NCI-H82 (cell line): ENCODE data around the gene DTYMK.

ENCODE experiments used
- DNase-seq: peaks from one replicate; lab custom pipeline; 2025; lab: John Stamatoyannopoulos, UW

DTYMK gene, protein sequence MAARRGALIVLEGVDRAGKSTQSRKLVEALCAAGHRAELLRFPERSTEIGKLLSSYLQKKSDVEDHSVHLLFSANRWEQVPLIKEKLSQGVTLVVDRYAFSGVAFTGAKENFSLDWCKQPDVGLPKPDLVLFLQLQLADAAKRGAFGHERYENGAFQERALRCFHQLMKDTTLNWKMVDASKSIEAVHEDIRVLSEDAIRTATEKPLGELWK

DNA sequence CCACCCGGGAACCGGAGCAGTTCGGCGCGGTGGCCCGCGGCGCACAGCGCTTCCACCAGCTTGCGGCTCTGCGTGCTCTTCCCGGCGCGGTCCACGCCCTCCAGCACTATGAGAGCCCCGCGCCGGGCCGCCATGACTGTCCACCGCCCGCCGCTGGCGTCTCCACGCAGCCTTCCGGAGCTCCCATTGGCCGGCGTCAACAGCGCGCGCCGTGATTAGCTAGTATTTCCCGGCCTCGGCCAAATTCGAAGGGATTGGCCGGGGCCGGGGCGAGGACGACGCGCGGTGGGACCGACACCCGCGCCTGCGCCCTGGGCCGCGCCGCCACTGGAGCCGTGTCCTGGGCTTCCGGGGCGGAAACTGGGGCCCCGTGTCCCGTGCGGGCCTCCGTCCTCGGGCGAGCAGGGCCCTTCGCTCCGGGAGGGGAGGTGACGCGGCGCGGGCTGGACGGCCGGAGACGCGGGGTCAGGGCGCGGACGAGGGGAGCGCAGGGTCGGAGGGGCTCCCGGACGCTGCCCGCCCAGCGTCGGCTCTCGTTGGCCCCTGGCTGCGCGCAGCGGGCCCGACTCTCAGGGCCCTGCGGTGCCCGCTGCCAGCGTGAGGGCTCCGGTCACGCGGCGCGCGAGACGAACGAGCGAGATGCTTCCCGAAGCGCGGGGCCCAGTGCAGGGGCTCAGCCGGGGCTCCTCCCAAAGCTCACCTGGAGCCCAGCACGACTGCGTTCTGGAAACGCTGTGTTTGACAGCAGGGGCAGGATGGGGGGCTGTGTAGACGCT lies at the start of gene DTYMK:
DTYMK (minus strand) TSS at position 166 of the 776 bp plus-strand sequence; CDS start at position 134, 32 bp downstream.
- DNase-seq = peak; percentile 98

DNA sequence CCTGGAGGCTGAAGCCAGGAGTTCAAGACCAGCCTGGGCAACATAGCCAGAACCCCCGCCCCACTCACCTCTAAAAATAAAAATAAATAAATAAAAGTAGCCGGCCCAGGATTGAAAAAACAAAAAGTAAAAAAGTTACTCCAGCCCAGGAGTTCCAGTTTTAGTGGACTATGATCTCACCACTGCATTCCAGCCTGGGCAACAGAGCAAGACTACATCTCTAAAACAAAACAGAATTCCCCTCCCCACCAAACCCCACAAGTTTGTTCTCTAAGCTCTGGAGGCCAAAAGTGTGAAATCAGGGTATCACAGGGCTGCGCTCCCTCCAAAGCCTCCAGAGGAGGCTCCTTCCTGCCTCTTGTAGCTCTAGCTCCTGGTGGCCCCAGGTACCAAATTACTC lies 49.5 kb upstream of the DTYMK start:
- no peak for DNase-seq

DNA sequence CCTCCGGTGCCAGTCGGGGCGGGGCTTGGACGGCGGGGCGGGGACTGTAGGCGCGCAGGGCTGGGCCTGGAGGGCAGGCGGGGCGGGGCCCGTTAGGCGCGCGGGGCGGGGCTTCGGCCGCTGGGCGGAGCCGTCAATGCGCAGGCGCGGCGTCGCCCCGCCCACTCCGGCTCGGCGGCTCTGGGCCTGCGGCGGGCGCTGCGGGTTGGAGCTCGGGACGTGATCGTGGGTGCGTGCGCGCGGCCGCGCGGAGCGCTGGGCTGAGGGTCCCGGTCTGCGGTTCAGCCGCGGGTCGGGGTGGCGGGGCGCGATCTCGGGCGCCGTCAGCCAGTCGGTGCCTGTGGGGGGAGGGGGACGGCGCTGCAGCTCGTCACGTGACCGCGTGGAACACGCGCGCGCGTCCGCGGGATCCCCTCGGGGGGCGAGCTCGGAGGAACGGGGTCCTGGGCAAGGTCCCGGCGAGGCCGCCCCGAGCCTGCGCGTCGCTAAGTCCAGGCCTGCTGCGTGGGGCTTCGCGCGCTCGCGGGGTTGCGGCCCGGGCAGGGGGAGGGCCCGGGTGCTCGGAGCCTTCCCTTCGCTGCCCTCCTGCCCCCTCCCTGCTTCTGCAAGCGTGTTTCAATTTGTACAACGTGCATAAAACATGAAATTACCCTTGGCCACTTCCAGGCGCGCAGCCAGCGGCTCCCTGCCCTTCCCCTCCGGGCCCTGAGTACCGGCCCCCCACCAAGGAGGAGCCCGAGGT lies 48.0 kb upstream of the DTYMK start, which contains the start of gene D2HGDH:
D2HGDH (plus strand) TSS at position 164 of the 742 bp plus-strand sequence. CDS start 595 bp downstream, outside the sequence.
- DNase-seq = peak; percentile 94

DNA sequence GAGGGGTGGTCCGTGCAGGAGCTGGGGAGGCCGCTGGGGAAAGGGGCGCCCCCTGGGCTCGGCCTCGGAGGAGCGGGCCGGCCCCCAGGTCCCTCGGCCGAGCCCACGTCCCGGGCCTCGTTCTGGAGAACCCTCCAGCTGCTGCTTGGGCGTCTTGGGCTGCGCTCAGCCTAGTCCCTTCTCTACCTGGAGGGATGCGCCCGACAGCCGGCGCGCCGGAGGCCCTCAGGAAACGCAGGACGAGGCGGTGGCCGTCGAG lies 47.5 kb upstream of the DTYMK start:
- DNase-seq = no peak

DNA sequence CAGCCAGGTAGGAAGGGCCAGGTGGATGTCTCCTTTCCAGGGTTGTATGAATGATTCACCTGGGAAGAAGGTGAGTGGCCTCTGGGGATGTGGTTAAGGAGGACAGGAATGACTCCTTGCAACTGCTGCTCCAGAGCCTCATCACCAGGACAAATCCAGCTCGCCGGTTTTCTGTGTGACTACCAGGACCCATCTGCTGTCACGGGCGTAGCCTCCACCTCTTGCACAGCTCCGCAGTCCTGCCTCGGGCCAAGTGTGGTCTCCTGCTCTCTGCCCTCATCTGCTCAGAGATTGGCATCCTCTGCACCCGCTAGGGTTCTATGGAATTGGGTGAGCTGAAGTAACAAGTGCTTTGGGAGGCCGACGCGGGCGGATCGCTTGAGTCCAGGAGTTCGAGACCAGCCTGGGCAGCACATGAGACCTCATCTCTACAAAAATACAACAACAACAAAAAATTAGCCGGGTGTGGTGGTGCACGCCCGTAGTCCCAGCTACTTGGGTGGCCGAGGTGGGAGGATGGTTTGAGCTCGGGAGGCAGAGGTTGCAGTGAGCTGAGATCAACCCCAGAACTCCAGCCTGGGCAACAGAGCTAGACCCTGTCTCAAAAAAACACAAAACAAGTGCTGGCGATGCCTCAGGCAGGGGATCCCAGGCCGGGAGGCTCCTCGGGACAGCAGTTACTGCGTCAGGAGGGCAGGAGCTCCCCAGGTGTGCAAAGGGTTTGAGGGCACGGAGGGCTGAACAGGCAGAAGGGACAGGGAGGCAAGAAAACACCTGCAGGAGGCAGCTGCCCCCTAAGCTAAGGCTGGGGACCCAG lies 47.0 kb upstream of the DTYMK start:
- DNase-seq = no peak

DNA sequence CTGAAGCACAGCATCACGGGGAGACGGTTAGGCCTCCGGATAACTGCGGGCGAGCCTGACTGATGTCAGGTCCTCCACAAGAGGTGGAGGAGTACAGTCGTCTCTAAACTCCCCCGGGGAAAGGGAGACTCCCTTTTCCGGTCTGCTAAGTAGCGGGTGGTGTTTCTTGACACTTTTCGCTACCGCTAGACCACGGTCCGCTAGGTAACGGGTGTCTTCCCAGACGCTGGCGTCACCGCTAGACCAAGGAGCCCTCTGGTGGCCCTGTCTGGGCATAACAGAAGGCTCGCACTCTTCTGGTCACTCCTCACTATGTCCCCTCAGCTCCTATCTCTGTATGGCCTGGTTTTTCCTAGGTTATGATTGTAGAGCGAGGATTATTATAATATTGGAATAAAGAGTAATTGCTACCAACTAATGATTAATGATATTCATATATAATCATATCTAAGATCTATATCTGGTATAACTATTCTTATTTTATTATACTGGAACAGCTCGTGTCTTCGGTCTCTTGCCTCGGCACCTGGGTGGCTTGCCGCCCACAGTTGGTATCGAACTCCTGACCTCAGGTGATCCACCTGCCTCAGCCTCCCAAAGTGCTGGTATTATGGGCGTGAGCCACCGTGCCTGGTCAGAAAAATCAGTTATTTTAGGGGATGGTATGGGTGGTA lies 46.0 kb upstream of the DTYMK start:
- peak; percentile 51 for DNase-seq

DNA sequence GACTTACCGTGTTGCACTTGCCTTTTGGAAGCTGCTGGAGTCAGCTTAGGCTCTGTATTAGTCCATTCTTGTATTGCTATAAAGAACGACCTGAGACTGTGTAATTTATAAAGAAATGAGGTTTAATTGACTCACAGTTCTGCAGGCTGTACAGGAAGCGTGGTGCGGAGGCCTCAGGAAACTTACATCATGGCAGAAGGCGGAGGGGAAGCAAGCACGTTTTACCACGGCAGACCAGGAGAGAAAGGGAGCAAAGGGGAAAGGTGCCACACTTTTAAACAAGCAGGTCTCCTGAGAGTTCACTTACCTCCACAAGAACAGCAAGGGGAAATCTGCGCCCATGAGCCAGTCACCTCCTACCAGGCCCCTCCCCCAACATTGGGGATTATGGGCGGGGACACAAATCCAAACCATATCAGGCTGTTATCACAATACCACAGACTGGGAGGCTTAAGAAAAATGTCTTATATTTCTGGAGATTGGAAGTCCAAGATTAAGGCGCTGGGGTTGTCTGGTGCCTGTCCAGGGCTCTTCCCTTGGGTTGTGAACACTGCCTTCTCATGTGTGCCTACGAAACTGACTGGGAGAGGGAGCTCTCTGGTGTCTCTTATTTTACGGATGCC lies 44.2 kb upstream of the DTYMK start:
- peak; percentile 33 for DNase-seq

DNA sequence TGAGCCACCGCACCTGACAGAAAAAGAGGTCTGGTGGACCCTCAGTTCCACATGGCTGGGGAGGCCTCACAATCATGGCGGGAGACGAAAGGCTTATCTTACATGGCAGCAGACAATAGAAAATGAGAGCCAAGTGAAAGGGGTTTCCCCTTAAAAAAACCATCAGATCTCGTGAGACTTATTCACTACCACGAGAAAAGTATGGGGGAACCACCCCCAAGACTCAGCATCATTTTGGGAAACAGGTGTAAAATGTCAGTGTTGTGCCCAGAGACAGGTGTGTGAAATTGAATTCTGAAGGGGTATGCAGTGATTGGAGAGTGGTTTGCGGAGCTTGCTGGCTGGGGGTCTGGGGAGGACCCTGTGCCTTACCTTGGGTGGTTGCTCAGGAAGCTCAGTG lies 43.3 kb upstream of the DTYMK start:
- DNase-seq = no peak

DNA sequence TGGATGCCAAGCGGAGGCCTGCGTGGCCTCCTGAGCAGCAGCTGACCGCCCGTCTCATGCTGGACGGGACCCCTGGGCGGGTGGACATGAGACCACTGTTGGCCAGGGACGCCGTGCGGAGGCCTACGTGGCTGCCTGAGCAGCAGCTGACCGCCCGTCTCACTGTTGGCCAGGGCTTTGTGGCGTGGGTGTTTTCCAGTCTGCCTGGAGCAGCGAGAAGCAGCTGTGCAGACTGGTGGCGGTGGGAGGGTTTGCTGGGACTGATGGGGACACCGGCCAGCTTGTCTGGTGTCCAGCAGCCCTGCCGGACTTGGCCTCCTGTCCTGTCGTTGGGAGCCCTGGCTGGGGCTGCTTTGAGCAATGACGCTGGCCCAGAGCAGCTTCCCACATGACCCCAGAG lies 42.0 kb upstream of the DTYMK start:
- no peak for DNase-seq

DNA sequence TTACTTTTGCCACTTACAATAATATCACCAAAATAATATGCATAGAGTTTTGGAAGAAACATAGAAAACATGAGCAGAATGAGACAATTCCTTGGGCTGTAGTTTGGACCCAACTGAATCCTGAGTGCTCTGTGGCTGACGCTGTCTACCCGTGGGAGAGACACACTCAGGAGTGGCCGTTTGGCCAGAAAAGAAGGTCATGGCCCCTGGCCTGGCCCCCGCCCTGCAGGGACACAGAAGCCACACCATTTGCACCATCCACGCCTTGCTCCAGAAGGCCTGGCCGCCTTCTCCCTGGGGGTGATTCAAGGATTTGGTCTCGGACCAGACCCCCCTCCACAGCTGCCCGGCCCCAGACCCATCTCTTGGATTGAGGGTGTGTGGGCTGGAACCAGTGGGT lies 41.4 kb upstream of the DTYMK start:
- no peak for DNase-seq

DNA sequence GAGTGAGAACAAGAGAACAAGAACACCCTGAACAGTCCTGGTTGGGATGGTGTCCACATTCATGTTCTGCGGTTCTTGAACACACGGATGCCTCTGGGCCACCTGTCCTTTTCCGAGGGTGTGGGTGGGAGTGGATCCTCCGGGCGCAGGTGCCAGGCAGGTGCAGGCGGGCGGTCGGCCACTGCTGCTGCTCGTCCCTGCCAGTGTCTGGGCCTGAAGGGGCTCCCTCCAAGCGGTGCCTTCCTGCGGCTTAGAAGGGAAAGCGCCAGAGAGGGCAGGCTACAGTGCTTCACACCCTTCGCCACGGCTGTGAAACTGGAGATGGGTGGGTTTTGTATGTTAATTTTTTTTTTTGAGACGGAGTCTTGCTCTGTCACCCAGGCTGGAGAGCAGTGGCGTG lies 39.8 kb upstream of the DTYMK start:
- no peak for DNase-seq

DNA sequence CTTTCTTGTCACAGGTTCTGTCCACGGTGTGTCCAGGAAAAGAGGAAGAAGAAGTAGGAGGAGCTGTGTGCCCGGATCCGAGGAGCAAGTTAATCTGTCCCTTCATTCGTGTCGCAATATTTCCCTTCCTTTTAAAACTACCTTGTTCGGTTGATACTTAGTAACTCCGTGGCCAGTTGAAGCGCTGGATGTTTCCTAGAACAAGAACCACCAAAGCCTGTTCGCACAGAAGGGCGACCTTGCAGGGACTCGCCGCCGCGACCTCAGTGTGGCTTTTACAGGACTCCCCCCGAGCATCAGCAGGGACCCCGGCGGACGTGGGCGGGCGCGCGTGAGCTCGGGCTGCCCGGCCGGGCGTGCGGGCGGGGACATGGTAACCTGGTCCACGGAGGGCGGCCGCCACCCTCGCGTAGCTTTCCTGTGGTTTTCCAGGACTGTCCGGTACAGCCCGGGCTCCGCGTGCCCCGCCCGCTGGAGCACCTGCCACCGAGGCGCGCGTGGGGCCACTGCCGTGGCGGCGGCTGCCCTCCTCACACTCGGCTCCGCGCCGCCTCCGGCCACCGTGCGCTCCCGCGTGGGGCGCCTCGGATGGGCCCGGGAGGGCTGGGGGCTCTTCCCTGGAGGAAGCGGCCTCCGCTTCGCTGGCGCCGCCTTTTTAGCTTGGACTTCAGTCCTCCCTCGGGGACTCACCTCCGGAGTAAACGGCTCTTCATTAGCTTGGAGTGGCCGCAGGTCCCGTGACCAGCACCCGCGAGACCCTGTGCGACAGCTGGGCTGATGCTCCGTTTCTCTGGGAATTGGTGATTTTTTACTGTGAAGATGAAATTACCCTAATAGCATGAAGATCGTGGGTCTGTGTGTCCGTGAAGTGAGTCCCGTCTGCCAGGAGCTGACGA lies 38.6 kb upstream of the DTYMK start:
- DNase-seq = no peak

DNA sequence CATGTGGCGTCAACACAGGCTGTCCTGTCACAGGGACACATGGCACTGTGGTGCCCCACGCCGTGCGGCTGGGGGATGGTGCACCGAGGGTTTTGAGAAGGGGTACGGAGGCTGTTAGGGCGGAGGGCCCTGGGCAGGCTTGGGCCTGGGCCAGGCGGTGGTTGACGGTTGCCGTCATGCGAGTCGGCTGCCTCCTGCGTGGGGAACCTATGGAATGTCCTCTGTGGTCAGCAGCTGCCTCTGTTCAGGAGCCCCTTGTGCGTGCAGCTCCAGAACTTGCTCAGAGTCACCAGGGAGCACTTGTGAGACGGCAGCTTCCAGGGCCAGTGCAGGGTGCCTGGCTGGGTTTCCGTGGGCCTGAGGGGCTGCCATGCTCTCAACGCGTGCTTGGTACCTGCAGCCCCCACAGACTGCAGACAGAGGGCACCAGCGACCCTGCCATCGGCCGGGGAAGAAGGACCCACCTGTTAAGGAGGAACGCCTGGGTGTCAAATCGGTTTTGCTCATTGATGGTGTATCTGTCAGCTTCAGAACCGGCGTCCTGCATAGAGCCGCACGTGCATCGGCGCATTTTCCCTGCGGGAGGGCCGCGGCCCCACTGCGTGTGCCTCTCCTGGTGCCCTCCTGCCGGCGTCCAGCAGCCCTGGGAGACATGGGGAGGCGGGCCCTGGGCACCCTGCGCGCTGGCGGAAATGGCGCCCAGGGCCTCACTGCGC lies 37.8 kb upstream of the DTYMK start:
- peak; percentile 46 for DNase-seq

DNA sequence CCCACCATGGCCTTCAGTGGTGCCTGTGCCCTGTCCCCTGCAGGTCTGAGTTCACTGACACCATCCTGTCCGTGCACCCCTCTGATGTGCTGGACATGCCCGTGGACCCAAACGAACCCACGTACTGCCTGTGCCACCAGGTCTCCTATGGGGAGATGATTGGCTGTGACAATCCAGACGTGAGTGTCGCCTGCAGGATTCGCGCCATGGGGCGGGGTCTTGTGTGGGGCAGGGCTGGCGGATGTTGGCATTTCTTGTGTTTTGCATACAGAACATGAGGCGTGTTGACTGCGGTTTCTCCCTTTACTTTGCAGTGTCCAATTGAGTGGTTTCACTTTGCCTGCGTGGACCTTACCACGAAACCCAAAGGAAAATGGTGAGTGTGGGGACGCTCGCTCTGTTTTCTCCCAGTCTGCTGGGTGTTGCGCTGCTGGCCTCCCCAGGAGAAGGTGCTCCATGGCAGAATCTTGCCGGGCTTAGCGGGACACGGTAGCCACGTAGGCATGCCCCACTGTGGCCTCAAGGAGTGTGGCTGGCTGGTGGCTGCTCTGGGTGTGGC lies 36.4 kb upstream of the DTYMK start:
- no peak for DNase-seq

DNA sequence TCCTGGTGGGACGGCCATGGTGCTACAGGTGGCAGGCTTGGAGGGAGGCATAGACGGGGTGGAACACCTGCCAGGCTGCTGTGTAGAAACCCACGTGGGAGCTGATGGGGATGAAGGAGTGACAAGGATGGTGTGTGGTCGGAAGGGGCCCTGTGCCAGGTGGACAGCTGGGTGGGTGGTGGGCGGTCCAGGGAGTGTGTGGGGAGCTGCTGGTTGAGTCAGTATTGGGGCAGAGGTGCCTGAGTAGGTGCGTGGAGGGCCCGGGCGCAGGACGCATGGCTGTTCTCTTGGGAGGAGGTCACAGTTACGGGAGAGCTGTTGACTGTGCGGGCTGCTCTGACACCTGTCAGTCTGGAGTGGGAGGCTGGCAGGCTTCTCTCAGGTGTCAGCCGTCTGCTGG lies 35.2 kb upstream of the DTYMK start:
- no peak for DNase-seq

DNA sequence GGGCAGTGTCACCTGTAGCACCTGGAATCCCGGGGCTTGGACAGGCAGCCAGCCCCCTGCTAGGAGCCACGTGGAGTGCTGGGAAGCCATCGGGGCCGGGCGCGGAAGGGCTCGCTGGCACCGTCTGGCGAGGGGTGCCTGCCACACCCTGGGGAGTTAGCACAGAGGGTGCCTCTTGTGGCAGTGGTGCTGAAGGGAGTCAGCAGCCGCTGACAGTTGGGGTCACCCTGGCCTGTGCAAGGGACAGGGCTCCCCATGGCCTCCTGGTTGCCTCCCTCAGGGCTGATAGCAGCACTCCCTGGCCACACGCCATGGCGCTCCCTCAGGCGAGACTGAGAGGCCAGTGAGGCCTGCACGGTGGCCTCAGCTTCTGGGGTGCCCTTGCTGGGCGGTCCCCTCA lies 33.9 kb upstream of the DTYMK start:
- no peak for DNase-seq

DNA sequence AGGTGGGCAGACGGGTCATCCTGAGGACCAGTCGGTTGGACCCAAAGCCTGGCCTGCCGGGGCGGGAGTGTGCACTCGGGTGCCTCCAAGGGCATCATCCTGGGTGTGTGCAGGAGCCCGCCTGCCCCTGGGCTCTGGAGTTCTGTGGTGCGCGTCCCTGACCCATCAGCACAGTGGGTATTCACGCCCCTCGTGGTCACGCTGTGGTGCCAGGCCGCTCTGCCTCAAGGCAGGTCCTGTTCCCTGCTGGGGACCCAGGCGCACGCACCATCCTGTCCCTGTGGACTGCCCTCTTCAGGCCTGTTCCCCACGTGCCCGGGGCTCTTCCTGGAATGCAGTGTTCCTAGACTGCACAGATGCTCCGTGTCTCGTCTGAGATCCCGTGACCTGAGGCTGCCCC lies 33.5 kb upstream of the DTYMK start:
- no peak for DNase-seq

DNA sequence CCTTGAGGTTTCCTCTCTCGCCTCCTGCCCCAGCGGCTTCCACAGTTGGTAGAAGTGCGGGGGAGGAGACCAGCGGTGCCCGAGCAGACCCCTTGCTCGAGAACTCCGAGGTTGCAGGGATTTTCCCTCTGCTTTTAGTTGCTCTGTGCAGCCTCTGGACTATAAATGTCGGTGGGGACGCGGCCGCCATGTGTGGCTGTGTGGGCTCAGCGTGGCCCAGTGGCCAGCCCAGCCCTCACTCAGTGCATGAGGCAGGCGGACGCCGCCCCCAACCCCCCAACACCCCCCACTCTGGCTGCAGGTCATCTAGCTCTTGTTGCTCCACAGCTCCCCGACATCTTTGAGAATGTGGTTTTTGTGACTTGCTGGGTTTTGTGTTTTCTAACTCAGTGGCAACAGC lies 32.5 kb upstream of the DTYMK start:
- no peak for DNase-seq

DNA sequence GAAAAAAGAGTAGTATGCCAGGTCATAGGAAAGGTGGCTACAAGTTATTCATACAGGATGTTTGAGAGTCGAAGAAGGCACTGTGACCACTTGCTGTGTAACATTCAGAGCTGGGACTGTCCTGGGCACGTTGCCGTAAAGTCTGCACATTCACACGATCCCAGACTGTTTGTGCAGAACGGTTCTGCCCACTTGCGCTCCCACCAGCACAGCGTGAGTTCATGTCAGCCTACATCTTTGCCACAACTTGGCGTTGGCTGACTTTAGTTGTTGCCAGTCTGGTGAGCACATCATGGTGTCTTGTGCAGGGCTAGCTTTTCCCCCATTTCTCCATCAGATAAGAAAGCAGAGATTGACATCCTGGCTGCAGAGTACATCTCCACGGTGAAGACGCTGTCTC lies 22.3 kb upstream of the DTYMK start:
- DNase-seq = no peak
